Measurements from ENCODE around the gene APC2. TPM values are rescaled to one million over a fixed set of nuclear protein-coding genes. Genes with fewer than 3 reads are reported as not detected.

APC2 gene
- total RNA-seq, 4 donors from 2014 or later: under 0.01 TPM; not detected in 3

DNA sequence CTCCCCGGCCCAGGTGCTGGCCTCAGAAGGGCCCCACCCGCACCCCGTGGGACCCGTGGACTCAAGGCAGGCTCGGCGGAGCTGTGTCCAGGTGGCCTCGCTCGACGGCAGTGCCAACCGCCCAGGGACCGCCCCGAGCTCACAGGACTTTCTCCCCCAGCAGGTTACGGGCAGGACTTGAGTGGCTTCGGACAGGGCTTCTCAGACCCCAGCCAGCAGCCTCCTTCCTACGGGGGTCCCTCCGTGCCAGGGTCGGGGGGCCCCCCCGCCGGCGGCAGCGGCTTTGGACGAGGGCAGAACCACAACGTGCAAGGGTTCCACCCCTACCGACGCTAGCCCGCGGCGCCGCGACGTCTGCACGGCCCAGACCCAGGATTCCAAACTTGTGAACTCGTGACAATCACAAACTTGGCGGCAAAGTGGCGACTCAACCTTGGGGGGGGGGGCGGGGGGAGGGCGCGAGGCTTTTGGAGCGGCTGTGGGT, 15.3 kb upstream of the APC2 start:
- Histone ChIP-seq H3K4me1 (peaks cover 11 to 29% (median 12%) of the 10 kb centered on the region in 3 donors), H3K27me3 (no peaks in the 10 kb centered on the region), H3K27ac (no peak overlapping the region), H3K36me3 (peaks cover 32 to 72% (median 44%) of the 10 kb centered on the region in 3 donors), H3K9me3 (no peaks in the 10 kb centered on the region), H3K4me3 (no peak overlapping the region)
- WGBS, 2 donors: 67 to 80% methylated on average over 9 to 12 of the region's 39 CpGs
- no peak for DNase-seq
- TF ChIP-seq POLR2A (IDR thresholded peaks at IDR 0.05): no peak
- TF ChIP-seq, protein P1, sequence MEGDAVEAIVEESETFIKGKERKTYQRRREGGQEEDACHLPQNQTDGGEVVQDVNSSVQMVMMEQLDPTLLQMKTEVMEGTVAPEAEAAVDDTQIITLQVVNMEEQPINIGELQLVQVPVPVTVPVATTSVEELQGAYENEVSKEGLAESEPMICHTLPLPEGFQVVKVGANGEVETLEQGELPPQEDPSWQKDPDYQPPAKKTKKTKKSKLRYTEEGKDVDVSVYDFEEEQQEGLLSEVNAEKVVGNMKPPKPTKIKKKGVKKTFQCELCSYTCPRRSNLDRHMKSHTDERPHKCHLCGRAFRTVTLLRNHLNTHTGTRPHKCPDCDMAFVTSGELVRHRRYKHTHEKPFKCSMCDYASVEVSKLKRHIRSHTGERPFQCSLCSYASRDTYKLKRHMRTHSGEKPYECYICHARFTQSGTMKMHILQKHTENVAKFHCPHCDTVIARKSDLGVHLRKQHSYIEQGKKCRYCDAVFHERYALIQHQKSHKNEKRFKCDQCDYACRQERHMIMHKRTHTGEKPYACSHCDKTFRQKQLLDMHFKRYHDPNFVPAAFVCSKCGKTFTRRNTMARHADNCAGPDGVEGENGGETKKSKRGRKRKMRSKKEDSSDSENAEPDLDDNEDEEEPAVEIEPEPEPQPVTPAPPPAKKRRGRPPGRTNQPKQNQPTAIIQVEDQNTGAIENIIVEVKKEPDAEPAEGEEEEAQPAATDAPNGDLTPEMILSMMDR (IDR thresholded peaks at IDR 0.05): no peak
- intact Hi-C loops (cut with DNase I): no loop called here

DNA sequence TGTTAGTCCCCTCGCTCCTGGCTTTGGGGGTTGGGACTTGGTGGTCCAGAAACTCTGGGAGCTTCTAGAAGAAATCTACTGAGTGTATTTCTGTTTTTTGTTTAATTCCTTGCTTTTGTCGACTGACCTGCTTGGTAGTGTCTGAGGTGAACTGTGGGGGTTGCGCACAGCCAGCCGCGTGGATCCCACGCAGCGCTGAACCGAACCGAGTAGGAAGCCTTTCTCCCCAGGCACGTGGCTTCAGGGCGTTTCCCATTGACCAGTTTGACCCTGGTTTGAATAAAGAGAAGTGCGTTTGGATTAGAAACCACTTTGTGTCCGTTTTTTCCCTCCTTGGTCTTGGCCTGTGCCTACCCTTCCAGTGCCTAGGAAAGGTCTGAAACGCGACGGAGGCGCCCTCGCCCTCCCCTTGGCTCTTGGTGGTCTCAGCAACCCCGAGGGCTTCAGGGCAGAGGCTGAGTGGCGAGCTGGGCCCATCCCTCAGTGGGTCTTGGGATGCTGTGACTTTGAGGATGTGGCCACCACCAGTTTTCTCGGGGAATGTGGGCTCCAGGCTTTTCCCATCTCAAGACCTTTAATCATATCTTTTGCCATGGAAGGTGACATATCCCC, 14.4 kb upstream of the APC2 start:
- intact Hi-C loops (cut with DNase I): no loop called here
- peaks cover 19 to 35% (median 20%) of the 10 kb centered on the region in 3 donors for H3K4me1 ChIP-seq
- TF ChIP-seq, protein P1 (IDR thresholded peaks at IDR 0.05): no peak
- no peak for TF ChIP-seq POLR2A (IDR thresholded peaks at IDR 0.05)
- WGBS, 2 donors: 85 to 100% methylated on average over 1 to 18 of the region's 21 CpGs
- H3K36me3 ChIP-seq: peaks cover 41 to 72% (median 42%) of the 10 kb centered on the region in 3 donors
- no peaks in the 10 kb centered on the region for H3K9me3 ChIP-seq
- H3K4me3 ChIP-seq: no peak overlapping the region
- H3K27ac ChIP-seq: no peak overlapping the region
- no peaks in the 10 kb centered on the region for H3K27me3 ChIP-seq
- DNase-seq: no peak

DNA sequence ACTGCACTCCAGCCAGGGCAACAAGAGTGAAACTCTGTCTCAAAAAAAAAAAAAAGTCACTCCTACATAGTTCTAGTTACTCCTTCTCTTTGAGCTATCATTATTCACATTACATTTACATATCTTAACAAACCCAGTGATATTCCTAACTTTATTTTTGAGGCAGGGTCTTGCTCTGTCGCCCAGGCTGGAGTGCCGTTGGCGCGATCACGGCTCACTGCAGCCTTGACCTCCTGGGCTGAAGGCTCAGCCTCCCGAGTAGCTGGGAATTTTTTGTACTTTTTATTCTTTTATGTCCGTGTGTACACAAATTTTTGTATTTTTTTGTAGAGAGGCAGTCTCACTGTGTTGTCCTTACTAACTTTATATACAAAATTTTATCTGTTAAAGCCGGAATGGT, 12.3 kb upstream of the APC2 start:
- Histone ChIP-seq H3K27me3 (no peaks in the 10 kb centered on the region), H3K27ac (peak overlapping the region in 3 of 4 donors; percentile 86 to 91 (median 87)), H3K4me1 (peaks cover 26 to 46% (median 27%) of the 10 kb centered on the region in 3 donors), H3K36me3 (peaks cover 44 to 72% (median 47%) of the 10 kb centered on the region in 3 donors), H3K9me3 (no peaks in the 10 kb centered on the region), H3K4me3 (peak overlapping the region in 3 of 4 donors; percentile 67 to 95 (median 86))
- no peak for DNase-seq
- no peak for TF ChIP-seq POLR2A (IDR thresholded peaks at IDR 0.05)
- TF ChIP-seq, protein P1 (IDR thresholded peaks at IDR 0.05): no peak
- 52 to 59% methylated on average over 8 of the region's 8 CpGs for WGBS, 2 donors
- intact Hi-C loops (cut with DNase I): no loop called here

DNA sequence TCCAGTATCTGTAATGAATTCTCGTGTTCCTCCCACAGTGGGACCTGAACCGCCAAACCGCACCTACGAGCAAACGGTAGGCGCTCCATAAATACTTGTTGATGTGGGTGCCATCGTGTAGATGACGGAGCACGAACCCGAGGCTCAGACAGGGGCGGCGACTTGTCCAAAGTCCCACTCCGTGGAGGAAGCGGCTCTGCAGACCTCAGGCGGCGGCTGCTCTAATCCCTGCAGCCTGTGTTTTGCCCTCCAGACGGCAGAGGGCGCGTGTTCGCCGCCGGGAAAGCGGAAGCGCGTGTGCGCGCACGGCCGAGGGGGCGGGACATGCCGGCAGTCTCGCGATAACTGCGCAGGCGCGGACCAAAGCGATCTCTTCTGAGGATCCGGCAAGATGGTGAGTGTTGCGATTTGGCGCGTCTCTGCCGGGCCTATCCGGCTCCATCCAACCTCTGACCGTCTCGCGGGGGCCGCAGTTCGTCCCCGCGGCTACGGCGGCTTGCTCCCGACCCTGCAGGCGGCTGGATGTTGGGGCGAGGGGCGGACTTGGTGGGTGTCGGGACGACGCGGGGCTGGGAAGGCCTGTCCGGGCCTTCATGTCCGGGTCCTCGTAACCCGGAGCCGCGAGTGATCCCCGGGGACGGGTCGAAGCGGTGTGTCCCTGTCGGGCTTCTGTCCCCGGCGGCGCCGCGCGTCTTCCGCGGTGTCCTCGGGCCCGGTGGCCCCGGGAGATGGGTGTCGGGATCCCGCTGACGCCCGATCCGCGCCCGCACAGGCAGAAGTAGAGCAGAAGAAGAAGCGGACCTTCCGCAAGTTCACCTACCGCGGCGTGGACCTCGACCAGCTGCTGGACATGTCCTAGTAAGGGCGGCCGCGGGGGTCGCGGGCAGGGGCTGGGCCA, 11.6 kb upstream of the APC2 start, which contains the start of gene RPS15:
TSS of gene RPS15 (plus strand) at position 362 of the 898 bp plus-strand sequence. CDS start at position 392, 30 bp downstream.
- DNase-seq: peak; percentile 49
- H3K27me3 ChIP-seq: no peaks in the 10 kb centered on the region
- TF ChIP-seq, protein P1 (IDR thresholded peaks at IDR 0.05): peak; percentile 87 to 99 (median 96)
- peak in 3 of 4 donors; percentile 82 to 94 (median 90) for TF ChIP-seq POLR2A (IDR thresholded peaks at IDR 0.05)
- peak within 1 kb of the TSS; percentile 67 to 95 (median 90) for H3K4me3 ChIP-seq
- intact Hi-C loops (cut with DNase I): no loop called here
- 1 to 11% methylated on average over 8 to 47 of the region's 100 CpGs for WGBS, 2 donors
- peak within 1 kb of the TSS; percentile 86 to 94 (median 89) for H3K27ac ChIP-seq
- no peaks in the 10 kb centered on the region for H3K9me3 ChIP-seq
- H3K4me1 ChIP-seq: peaks cover 26 to 47% (median 27%) of the 10 kb centered on the region in 3 donors
- peaks cover 38 to 70% (median 40%) of the 10 kb centered on the region in 3 donors for H3K36me3 ChIP-seq
